Activated CD8-positive, alpha-beta memory T cell treated with anti-CD3 and anti-CD28 coated beads for 24 hours (primary cell): ENCODE data around the gene ANAPC15.

Source experiments
- DNase-seq: peaks from one replicate; pipeline ENCODE4 v3.0.0-alpha.2; 2020

ANAPC15 gene

GRCh38 chr11:72083414-72083813 is 29.1 kb downstream of the ANAPC15 start:
- no peak for DNase-seq

GRCh38 chr11:72081821-72082453 is 30.6 kb downstream of the ANAPC15 start:
- no peak for DNase-seq

GRCh38 chr11:72081184-72081644 is 31.3 kb downstream of the ANAPC15 start:
- no peak for DNase-seq

- peak; percentile 98 for DNase-seq
These were observed 31.9 kb downstream of the ANAPC15 start, which contains the start of the genes LRRC51 and NUMA1 for GRCh38 chr11:72080326-72081183. LRRC51 (plus strand) TSS chr11:72080850; CDS start chr11:72089084, 8,234 bp downstream. NUMA1 (minus strand) TSS chr11:72080542; CDS start chr11:72035943, 44,599 bp downstream.

GRCh38 chr11:72079819-72080325 is 32.6 kb downstream of the ANAPC15 start:
- DNase-seq, result no peak

GRCh38 chr11:72078477-72078876 is 34.0 kb downstream of the ANAPC15 start:
- no peak for DNase-seq

- DNase-seq, result no peak
These were observed 36.7 kb downstream of the ANAPC15 start for GRCh38 chr11:72075756-72076155.

- DNase-seq, result no peak
These were observed 37.4 kb downstream of the ANAPC15 start for GRCh38 chr11:72075109-72075508.

GRCh38 chr11:72072348-72072747 is 40.1 kb downstream of the ANAPC15 start:
- no peak for DNase-seq

GRCh38 chr11:72070491-72070890 is 42.0 kb downstream of the ANAPC15 start:
- no peak for DNase-seq

- DNase-seq, result no peak
These were observed 42.7 kb downstream of the ANAPC15 start for GRCh38 chr11:72069787-72070251.

- no peak for DNase-seq
These were observed 43.3 kb downstream of the ANAPC15 start for GRCh38 chr11:72069200-72069599.

- DNase-seq, result no peak
These were observed 44.8 kb downstream of the ANAPC15 start for GRCh38 chr11:72067676-72068075.

- DNase-seq, result no peak
These were observed 45.2 kb downstream of the ANAPC15 start for GRCh38 chr11:72067266-72067665.

- DNase-seq, result no peak
These were observed 45.6 kb downstream of the ANAPC15 start for GRCh38 chr11:72066855-72067254.

- DNase-seq, result no peak
These were observed 50.6 kb downstream of the ANAPC15 start for GRCh38 chr11:72061739-72062396.
